Loucy (cell line): ENCODE data around the gene NHEJ1.
A peak's percentile ranks its signal among the peaks of the same experiment; 100 is the strongest.

ENCODE experiments used
- H2AFZ ChIP-seq: fragments of 200-600 bp; sonication (generic); 2 replicates; pipeline ENCODE4 v1.6.0; 2016; ENCODE audit warnings: antibody characterized with exemption, mild to moderate bottlenecking, low read length, moderate library complexity
- H3F3A ChIP-seq: fragments of 200-600 bp; 2 replicates; pipeline ENCODE4 v1.6.0; 2016; ENCODE audit warnings: antibody characterized with exemption, low read depth, mild to moderate bottlenecking
- H3K27me3 ChIP-seq: fragments of 200-600 bp; sonication (generic); 2 replicates; pipeline ENCODE4 v1.6.1; 2014; ENCODE audit warnings: low read length, mild to moderate bottlenecking; ENCODE audit not compliant: insufficient read depth, poor library complexity, severe bottlenecking
- H3K36me3 ChIP-seq: fragments of 200-600 bp; sonication (generic); 2 replicates; pipeline ENCODE4 v1.6.1; 2016; ENCODE audit warnings: low read length; ENCODE audit not compliant: insufficient read depth
- H3K4me1 ChIP-seq: fragments of 200-600 bp; sonication (generic); 2 replicates; pipeline ENCODE4 v1.5.1; 2014; ENCODE audit warnings: low read length, mild to moderate bottlenecking; ENCODE audit not compliant: insufficient read depth, poor library complexity, severe bottlenecking
- H3K4me2 ChIP-seq: fragments of 200-600 bp; sonication (generic); 2 replicates; pipeline ENCODE4 v1.6.0; 2014; ENCODE audit warnings: antibody characterized with exemption, low read length, low read depth, mild to moderate bottlenecking; ENCODE audit not compliant: poor library complexity, severe bottlenecking
- H3K4me3 ChIP-seq: fragments of 200-600 bp; sonication (generic); 2 replicates; pipeline ENCODE4 v1.5.1; 2014; ENCODE audit warnings: low read length, mild to moderate bottlenecking, mixed read lengths; ENCODE audit not compliant: poor library complexity, severe bottlenecking
- H3K79me2 ChIP-seq: fragments of 200-600 bp; sonication (generic); 2 replicates; pipeline ENCODE4 v1.6.1; 2014; ENCODE audit warnings: low read length; ENCODE audit not compliant: insufficient read depth
- H3K9ac ChIP-seq: fragments of 200-600 bp; sonication (generic); 2 replicates; pipeline ENCODE4 v1.6.0; 2014; ENCODE audit warnings: mild to moderate bottlenecking, low read depth, low read length, moderate library complexity; ENCODE audit not compliant: poor library complexity, severe bottlenecking
- H3K9me2 ChIP-seq: fragments of 200-600 bp; sonication (generic); replicated peaks from 2 replicates; pipeline ENCODE4 v1.6.1; 2016; ENCODE audit warnings: low read depth, low read length, mixed read lengths
- H3K9me3 ChIP-seq: fragments of 200-600 bp; sonication (generic); 2 replicates; pipeline ENCODE4 v1.6.1; 2014; ENCODE audit warnings: mild to moderate bottlenecking, antibody characterized with exemption, low read length, low read depth; ENCODE audit not compliant: insufficient read depth
- H4K20me1 ChIP-seq: fragments of 200-600 bp; sonication (generic); 2 replicates; pipeline ENCODE4 v1.6.0; 2014; ENCODE audit warnings: antibody characterized with exemption, low read length, mild to moderate bottlenecking; ENCODE audit not compliant: insufficient read depth, poor library complexity, severe bottlenecking
- EZH2phosphoT487 ChIP-seq: fragments of 200-600 bp; IDR thresholded peaks from 2 replicates; pipeline ENCODE4 v1.6.1; 2018; ENCODE audit warnings: antibody characterized with exemption, mild to moderate bottlenecking, moderate library complexity, borderline replicate concordance
- TF ChIP-seq, protein P1 (sequence below): fragments of 200-600 bp; sonication (generic); conservative IDR thresholded peaks from 2 replicates; pipeline ENCODE4 v1.5.1; 2014; ENCODE audit warnings: mild to moderate bottlenecking, antibody characterized with exemption, low read length

The NHEJ1 gene

DNA sequence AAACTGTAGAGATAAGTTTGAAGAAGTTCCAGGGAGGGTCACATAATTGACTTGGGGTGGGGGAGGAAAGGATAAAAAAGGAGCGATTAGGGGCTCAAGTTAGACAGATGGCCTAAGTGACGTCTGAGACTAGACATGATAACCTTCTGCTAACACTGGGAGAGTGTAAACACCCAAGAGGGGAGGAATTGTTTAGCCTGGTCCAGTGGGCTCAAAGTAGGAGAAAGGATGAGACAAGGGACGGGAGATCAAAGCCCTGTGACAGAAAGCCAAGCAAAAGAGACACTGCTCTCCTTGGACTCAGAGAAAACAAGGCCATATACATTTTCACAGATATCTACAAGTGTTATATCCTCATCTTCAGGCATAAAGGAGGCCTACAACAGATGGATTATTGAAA, 54.4 kb downstream of the NHEJ1 start:
- Histone ChIP-seq H3K4me3 (no peak overlapping the region), H2AFZ (no peak overlapping the region), H3K4me2 (no peak overlapping the region), H3K4me1 (peaks cover 9% of the 10 kb centered on the region), H3K9ac (no peak overlapping the region), H3K79me2 (no peaks in the 10 kb centered on the region), H3F3A (no peaks in the 10 kb centered on the region), H3K9me3 (no peaks in the 10 kb centered on the region), H3K9me2 (no peaks in the 10 kb centered on the region), H4K20me1 (no peaks in the 10 kb centered on the region), H3K36me3 (no peaks in the 10 kb centered on the region), H3K27me3 (no peaks in the 10 kb centered on the region)
- no peak for TF ChIP-seq EZH2phosphoT487

DNA sequence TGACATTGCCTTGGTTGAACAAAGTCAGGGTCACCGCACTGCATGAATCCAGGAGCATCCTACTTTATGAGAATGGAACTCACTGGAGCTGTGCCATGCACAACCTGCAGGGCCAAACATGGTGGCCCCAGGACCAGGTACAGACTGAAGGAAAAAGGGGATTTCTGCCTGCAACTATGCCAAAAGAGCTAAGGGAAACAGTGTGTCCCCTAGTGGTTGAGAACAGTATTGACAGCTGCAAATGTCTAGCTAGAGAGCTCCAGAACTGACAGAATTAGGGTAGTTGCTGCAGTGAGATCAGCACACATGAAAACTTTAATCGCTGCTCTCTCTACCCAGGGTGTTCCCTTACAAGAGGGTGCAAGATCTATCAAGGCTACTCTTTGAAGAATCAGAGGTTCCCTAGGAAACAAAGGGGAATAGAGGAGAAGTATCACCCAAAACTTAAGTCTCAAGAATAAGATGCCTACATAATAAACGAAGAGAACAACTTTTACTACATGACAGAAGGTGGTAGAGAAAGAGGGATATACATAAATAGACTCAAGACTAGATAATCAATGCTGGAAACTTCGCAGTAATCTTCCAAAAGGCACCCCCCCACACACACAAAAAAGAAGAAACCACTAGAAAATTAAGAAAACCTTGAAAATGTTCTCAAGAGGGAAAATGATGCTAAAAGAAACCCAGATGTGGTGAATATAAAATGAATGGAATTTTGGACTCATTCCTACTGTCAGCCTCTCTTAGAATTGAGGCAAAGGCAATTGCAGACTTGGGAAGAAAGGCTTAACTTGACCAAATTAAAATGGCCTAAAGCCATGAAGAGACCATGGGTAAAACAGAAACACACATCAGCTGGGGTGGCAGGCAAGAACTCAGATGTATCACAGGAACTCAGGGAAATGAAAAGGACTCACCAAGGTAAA, 56.2 kb downstream of the NHEJ1 start:
- H3K4me2 ChIP-seq: no peak overlapping the region
- no peaks in the 10 kb centered on the region for H3K79me2 ChIP-seq
- H3K4me3 ChIP-seq: no peak overlapping the region
- no peaks in the 10 kb centered on the region for H3K36me3 ChIP-seq
- no peaks in the 10 kb centered on the region for H4K20me1 ChIP-seq
- H2AFZ ChIP-seq: no peak overlapping the region
- H3F3A ChIP-seq: no peaks in the 10 kb centered on the region
- no peaks in the 10 kb centered on the region for H3K9me2 ChIP-seq
- no peaks in the 10 kb centered on the region for H3K27me3 ChIP-seq
- H3K9me3 ChIP-seq: no peaks in the 10 kb centered on the region
- H3K9ac ChIP-seq: no peak overlapping the region
- H3K4me1 ChIP-seq: peaks cover 6% of the 10 kb centered on the region
- TF ChIP-seq, protein P1, sequence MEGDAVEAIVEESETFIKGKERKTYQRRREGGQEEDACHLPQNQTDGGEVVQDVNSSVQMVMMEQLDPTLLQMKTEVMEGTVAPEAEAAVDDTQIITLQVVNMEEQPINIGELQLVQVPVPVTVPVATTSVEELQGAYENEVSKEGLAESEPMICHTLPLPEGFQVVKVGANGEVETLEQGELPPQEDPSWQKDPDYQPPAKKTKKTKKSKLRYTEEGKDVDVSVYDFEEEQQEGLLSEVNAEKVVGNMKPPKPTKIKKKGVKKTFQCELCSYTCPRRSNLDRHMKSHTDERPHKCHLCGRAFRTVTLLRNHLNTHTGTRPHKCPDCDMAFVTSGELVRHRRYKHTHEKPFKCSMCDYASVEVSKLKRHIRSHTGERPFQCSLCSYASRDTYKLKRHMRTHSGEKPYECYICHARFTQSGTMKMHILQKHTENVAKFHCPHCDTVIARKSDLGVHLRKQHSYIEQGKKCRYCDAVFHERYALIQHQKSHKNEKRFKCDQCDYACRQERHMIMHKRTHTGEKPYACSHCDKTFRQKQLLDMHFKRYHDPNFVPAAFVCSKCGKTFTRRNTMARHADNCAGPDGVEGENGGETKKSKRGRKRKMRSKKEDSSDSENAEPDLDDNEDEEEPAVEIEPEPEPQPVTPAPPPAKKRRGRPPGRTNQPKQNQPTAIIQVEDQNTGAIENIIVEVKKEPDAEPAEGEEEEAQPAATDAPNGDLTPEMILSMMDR: peak; percentile 91
- no peak for TF ChIP-seq EZH2phosphoT487

DNA sequence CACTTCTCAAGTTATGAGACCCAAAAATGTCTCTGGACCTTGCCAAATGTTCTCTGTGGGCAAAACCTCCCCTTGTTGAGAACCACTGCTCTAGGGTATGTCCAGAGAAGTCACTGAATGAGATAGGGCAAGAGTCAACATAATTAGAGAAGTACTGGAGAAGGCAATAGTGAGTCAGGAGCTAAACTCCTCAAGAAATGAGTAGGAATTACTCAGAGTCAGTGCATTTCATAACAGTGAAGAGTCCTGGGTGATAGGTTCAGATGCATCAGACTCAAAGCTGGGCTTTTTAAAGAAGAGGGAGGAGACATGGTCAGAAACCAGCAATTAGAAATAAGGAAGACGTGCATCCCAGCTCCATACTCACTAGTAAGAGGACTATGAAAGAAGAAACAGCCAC, 61.3 kb downstream of the NHEJ1 start:
- no peak overlapping the region for H2AFZ ChIP-seq
- no peaks in the 10 kb centered on the region for H4K20me1 ChIP-seq
- no peak overlapping the region for H3K9ac ChIP-seq
- no peaks in the 10 kb centered on the region for H3K79me2 ChIP-seq
- H3K4me2 ChIP-seq: no peak overlapping the region
- H3F3A ChIP-seq: no peaks in the 10 kb centered on the region
- TF ChIP-seq, protein P1: no peak
- no peak for TF ChIP-seq EZH2phosphoT487
- H3K27me3 ChIP-seq: no peaks in the 10 kb centered on the region
- H3K4me3 ChIP-seq: no peak overlapping the region
- no peaks in the 10 kb centered on the region; the same call in 1 of the 2 replicates for H3K36me3 ChIP-seq
- no peaks in the 10 kb centered on the region for H3K9me2 ChIP-seq
- peaks cover 6% of the 10 kb centered on the region for H3K4me1 ChIP-seq
- H3K9me3 ChIP-seq: no peaks in the 10 kb centered on the region
